MG63 (cell line): ENCODE data around the gene CD99. TPM values are rescaled to one million over a fixed set of nuclear protein-coding genes. Genes with fewer than 3 reads are reported as not detected.
"Not testable (repeated sequence)": the region's sequence is repeated elsewhere in the genome, so short reads cannot be mapped to it uniquely, and the experiment has no call there.

Experiments used
- DNase-seq: peaks from one replicate; pipeline ENCODE4 v3.0.0-alpha.2; 2020
- H3K27me3 ChIP-seq: fragments of 250-450 bp; sonication (Bioruptor Pico); 2 replicates; pipeline ENCODE4 v1.5.1; 2020; ENCODE audit warnings: mild to moderate bottlenecking, moderate library complexity
- H3K36me3 ChIP-seq: fragments of 250-450 bp; sonication (Bioruptor Pico); 2 replicates; pipeline ENCODE4 v1.5.1; 2020; ENCODE audit warnings: mild to moderate bottlenecking, moderate library complexity
- H3K4me3 ChIP-seq: fragments of 250-450 bp; sonication (Bioruptor Pico); 2 replicates; pipeline ENCODE4 v1.5.1; 2020; ENCODE audit warnings: mild to moderate bottlenecking, moderate library complexity
- H3K9me3 ChIP-seq: fragments of 250-450 bp; sonication (Bioruptor Pico); 2 replicates; pipeline ENCODE4 v1.5.1; 2020; ENCODE audit warnings: mild to moderate bottlenecking, moderate library complexity
- total RNA-seq: library from RNA; depleted of rRNA; stranded (reverse); fragments of >200 nt; shearing (Covaris generic); gene quantifications from 2 replicates; pipeline ENCODE4 v1.2.3, GENCODE V29; 2014; ENCODE audit warnings: low replicate concordance

Gene CD99
- total RNA-seq, 1 experiment from 2014 or later: 695 TPM

GRCh38 chrX:2665387-2666304 is 25.4 kb upstream of the CD99 start:
- H3K9me3 ChIP-seq: no peaks in the 10 kb centered on the region
- no peak for DNase-seq
- H3K27me3 ChIP-seq: no peaks in the 10 kb centered on the region
- H3K36me3 ChIP-seq: no peaks in the 10 kb centered on the region
- no peak overlapping the region for H3K4me3 ChIP-seq

- Histone ChIP-seq H3K27me3 (no peaks in the 10 kb centered on the region), H3K36me3 (no peaks in the 10 kb centered on the region), H3K9me3 (no peaks in the 10 kb centered on the region), H3K4me3 (no peak overlapping the region)
- DNase-seq: no peak
These were observed 24.6 kb upstream of the CD99 start for GRCh38 chrX:2666491-2666890.

GRCh38 chrX:2670978-2671377 is 20.1 kb upstream of the CD99 start:
- Histone ChIP-seq H3K27me3 (no peaks in the 10 kb centered on the region), H3K36me3 (no peaks in the 10 kb centered on the region), H3K4me3 (no peak overlapping the region), H3K9me3 (no peaks in the 10 kb centered on the region)
- no peak for DNase-seq

- H3K27me3 ChIP-seq: no peaks in the 10 kb centered on the region
- H3K9me3 ChIP-seq: peaks cover 4% of the 10 kb centered on the region; the same call in 1 of the 2 replicates
- H3K4me3 ChIP-seq: no peak overlapping the region
- no peak for DNase-seq
- H3K36me3 ChIP-seq: no peaks in the 10 kb centered on the region
These were observed 19.0 kb upstream of the CD99 start for GRCh38 chrX:2672084-2672483.

GRCh38 chrX:2673611-2674010 is 17.5 kb upstream of the CD99 start:
- Histone ChIP-seq H3K36me3 (no peaks in the 10 kb centered on the region), H3K9me3 (peaks cover 5% of the 10 kb centered on the region; the same call in 1 of the 2 replicates), H3K27me3 (no peaks in the 10 kb centered on the region), H3K4me3 (no peak overlapping the region)
- DNase-seq: no peak

- H3K36me3 ChIP-seq, H3K9me3 ChIP-seq, H3K27me3 ChIP-seq, H3K4me3 ChIP-seq, DNase-seq: not testable (repeated sequence)
These were observed 15.4 kb upstream of the CD99 start for GRCh38 chrX:2675657-2676200.

- Histone ChIP-seq H3K27me3 (no peaks in the 10 kb centered on the region), H3K36me3 (no peaks in the 10 kb centered on the region), H3K4me3 (no peak overlapping the region), H3K9me3 (peaks cover 5% of the 10 kb centered on the region; the same call in 1 of the 2 replicates)
- no peak for DNase-seq
These were observed 14.1 kb upstream of the CD99 start for GRCh38 chrX:2676794-2677675.

GRCh38 chrX:2677764-2678163 is 13.3 kb upstream of the CD99 start:
- Histone ChIP-seq H3K4me3 (no peak overlapping the region), H3K27me3 (no peaks in the 10 kb centered on the region), H3K9me3 (peaks cover 5% of the 10 kb centered on the region; the same call in 1 of the 2 replicates), H3K36me3 (no peaks in the 10 kb centered on the region)
- peak; percentile 100 for DNase-seq

GRCh38 chrX:2678583-2678982 is 12.5 kb upstream of the CD99 start:
- peaks cover 5% of the 10 kb centered on the region; the same call in 1 of the 2 replicates for H3K9me3 ChIP-seq
- H3K27me3 ChIP-seq: no peaks in the 10 kb centered on the region
- H3K36me3 ChIP-seq: no peaks in the 10 kb centered on the region
- H3K4me3 ChIP-seq: no peak overlapping the region
- DNase-seq: no peak

- no peaks in the 10 kb centered on the region for H3K27me3 ChIP-seq
- H3K4me3 ChIP-seq: no peak overlapping the region
- H3K9me3 ChIP-seq: peaks cover 5% of the 10 kb centered on the region; the same call in 1 of the 2 replicates
- H3K36me3 ChIP-seq: no peaks in the 10 kb centered on the region
- peak; percentile 47 for DNase-seq
These were observed 11.3 kb upstream of the CD99 start for GRCh38 chrX:2679534-2680485.

GRCh38 chrX:2680486-2681348 is 10.4 kb upstream of the CD99 start:
- DNase-seq: no peak

GRCh38 chrX:2682565-2683177 is 8.4 kb upstream of the CD99 start:
- no peaks in the 10 kb centered on the region for H3K9me3 ChIP-seq
- DNase-seq: peak; percentile 46
- no peaks in the 10 kb centered on the region for H3K36me3 ChIP-seq
- H3K4me3 ChIP-seq: no peak overlapping the region
- H3K27me3 ChIP-seq: no peaks in the 10 kb centered on the region

More at GRCh38 chrX:2680486-2681348, 10.4 kb upstream of the CD99 start:
- no peaks in the 10 kb centered on the region for H3K27me3 ChIP-seq
- H3K4me3 ChIP-seq: no peak overlapping the region
- H3K9me3 ChIP-seq: peaks cover 5% of the 10 kb centered on the region; the same call in 1 of the 2 replicates
- H3K36me3 ChIP-seq: no peaks in the 10 kb centered on the region

- H3K4me3 ChIP-seq: no peak overlapping the region
- no peaks in the 10 kb centered on the region for H3K27me3 ChIP-seq
- DNase-seq: no peak
- no peaks in the 10 kb centered on the region for H3K36me3 ChIP-seq
- no peaks in the 10 kb centered on the region for H3K9me3 ChIP-seq
These were observed 6.8 kb upstream of the CD99 start for GRCh38 chrX:2684256-2684655.

GRCh38 chrX:2685886-2686285 is 5.2 kb upstream of the CD99 start:
- Histone ChIP-seq H3K4me3 (no peak overlapping the region), H3K36me3 (no peaks in the 10 kb centered on the region), H3K27me3 (no peaks in the 10 kb centered on the region), H3K9me3 (no peaks in the 10 kb centered on the region)
- DNase-seq: no peak
